GM21825 (cell line): ENCODE results near the gene RPL37.
A peak's percentile ranks its signal among the peaks of the same experiment; 100 is the strongest.
"Not testable (repeated sequence)": the region's sequence is repeated elsewhere in the genome, so short reads cannot be mapped to it uniquely, and the experiment has no call there.

ENCODE experiments used
- ATAC-seq: cut with Tn5 transposase; IDR thresholded peaks from one replicate; pipeline ENCODE4 v1.9.1; 2021; ENCODE audit warnings: mild to moderate bottlenecking, moderate library complexity; ENCODE audit not compliant: unreplicated experiment

RPL37 gene

GRCh38 chr5:40834391-40834848 lies 602 bp downstream of the RPL37 start:
- no peak for ATAC-seq

GRCh38 chr5:40833712-40834229 lies 1.3 kb downstream of the RPL37 start:
- ATAC-seq: no peak

- no peak for ATAC-seq
Observed at GRCh38 chr5:40832345-40832744, 2.7 kb downstream of the RPL37 start.

- no peak for ATAC-seq
Observed at GRCh38 chr5:40831346-40832210, 3.4 kb downstream of the RPL37 start.

- no peak for ATAC-seq
Observed at GRCh38 chr5:40829748-40830533, 5.1 kb downstream of the RPL37 start.

- no peak for ATAC-seq
Observed at GRCh38 chr5:40828690-40829661, 6.0 kb downstream of the RPL37 start.

GRCh38 chr5:40828021-40828631 lies 6.9 kb downstream of the RPL37 start:
- ATAC-seq: no peak

- ATAC-seq: no peak
Observed at GRCh38 chr5:40827188-40827977, 7.6 kb downstream of the RPL37 start.

GRCh38 chr5:40826489-40827187 lies 8.4 kb downstream of the RPL37 start:
- ATAC-seq: no peak

- not testable (repeated sequence) for ATAC-seq
Observed at GRCh38 chr5:40825461-40826043, 9.5 kb downstream of the RPL37 start.

GRCh38 chr5:40823459-40823858 lies 11.6 kb downstream of the RPL37 start:
- ATAC-seq: no peak

- ATAC-seq: no peak
Observed at GRCh38 chr5:40813698-40814281, 21.2 kb downstream of the RPL37 start.

- ATAC-seq: no peak
Observed at GRCh38 chr5:40812125-40812524, 22.9 kb downstream of the RPL37 start.

GRCh38 chr5:40801771-40802562 lies 33.1 kb downstream of the RPL37 start:
- no peak for ATAC-seq

GRCh38 chr5:40799258-40799657 lies 35.8 kb downstream of the RPL37 start:
- ATAC-seq: no peak

GRCh38 chr5:40798801-40799210 lies 36.2 kb downstream of the RPL37 start:
- peak; percentile 19 for ATAC-seq
